GM12878 (cell line): ENCODE data around the gene PTGES2. TPM values are rescaled to one million over a fixed set of nuclear protein-coding genes. Genes with fewer than 3 reads are reported as not detected.

Source experiments
- ATAC-seq: fragments of 200-7000 bp; cut with Tn5 transposase; 3 replicates; pipeline ENCODE4 v1.9.1; 2020; ENCODE audit warnings: mild to moderate bottlenecking, moderate library complexity
- BruUV-seq: library from RNA; stranded (reverse); fragments of 400-500 nt; replicated peaks from 2 replicates; lab custom pipeline; 2021; lab: Mats Ljungman, UMichigan
- CTCF ChIA-PET: fragments of 300-600 bp; sonication (Branson Sonifier 250); formaldehyde crosslinking; extraction: SDS; loops from one replicate; lab custom pipeline; 2021; ENCODE audit warnings: inconsistent platforms; lab: Yijun Ruan, JAX
- POLR2A ChIA-PET: fragments of 350-600 bp; formaldehyde crosslinking; extraction: SDS; loops from one replicate; lab custom pipeline; 2021; ENCODE audit warnings: inconsistent platforms; lab: Charles Lee
- RAD21 ChIA-PET: fragments of 300-600 bp; sonication (Branson Sonifier 250); formaldehyde crosslinking; loops from one replicate; lab custom pipeline; 2023; ENCODE audit warnings: antibody characterized with exemption; ENCODE audit not compliant: unreplicated experiment; lab: Charles Lee
- SMC1A ChIA-PET: fragments of 300-600 bp; sonication (Branson Sonifier 250); formaldehyde crosslinking; loops from one replicate; lab custom pipeline; 2023; ENCODE audit not compliant: unreplicated experiment, uncharacterized antibody; lab: Charles Lee
- DNase-seq: peaks from one replicate; pipeline ENCODE4 v3.0.0-alpha.2; 2011; ENCODE audit warnings: low read depth, low spot score
- FAIRE-seq: peaks from 3 replicates; lab custom pipeline; 2011; peaks lifted over from hg19 to GRCh38; lab: Jason Lieb, UNC
- H2AFZ ChIP-seq: 2 replicates; pipeline ENCODE4 v1.6.0; 2011; ENCODE audit warnings: low read depth, low read length, control low read depth; ENCODE audit not compliant: control insufficient read depth
- H3K27ac ChIP-seq: 2 replicates; pipeline ENCODE4 v1.5.1; 2011; ENCODE audit warnings: control low read depth; ENCODE audit not compliant: control insufficient read depth, insufficient read depth
- H3K27me3 ChIP-seq, 2 experiments: replicated peaks in 1 of 2; 2 replicates each; pipeline versions ENCODE4 v1.6.0 to v1.6.1; 2011; ENCODE audit warnings: low read length in 1 of 2; ENCODE audit not compliant: control insufficient read depth in 2 of 2, insufficient read depth in 2 of 2
- H3K36me3 ChIP-seq, 2 experiments: 2 replicates each; pipeline ENCODE4 v1.5.1; 2011; ENCODE audit warnings: low read length in 1 of 2; ENCODE audit not compliant: control insufficient read depth in 2 of 2, insufficient read depth in 2 of 2
- H3K4me1 ChIP-seq: 2 replicates; pipeline ENCODE4 v1.6.1; 2011; ENCODE audit warnings: mild to moderate bottlenecking, low read length, moderate library complexity, mixed read lengths; ENCODE audit not compliant: control insufficient read depth, insufficient read depth
- H3K4me2 ChIP-seq: 2 replicates; pipeline ENCODE4 v1.6.0; 2011; ENCODE audit warnings: control low read depth; ENCODE audit not compliant: control insufficient read depth, insufficient read depth
- H3K4me3 ChIP-seq: fragments of 200-600 bp; sonication (generic); 2 replicates; pipeline ENCODE4 v1.5.1; 2016
- H3K79me2 ChIP-seq: 2 replicates; pipeline ENCODE4 v1.6.0; 2011; ENCODE audit warnings: low read length; ENCODE audit not compliant: control insufficient read depth, insufficient read depth
- H3K9ac ChIP-seq: 2 replicates; pipeline ENCODE4 v1.8.0; 2011; ENCODE audit warnings: low read length, control low read depth, mixed read lengths; ENCODE audit not compliant: control insufficient read depth, insufficient read depth
- H3K9me3 ChIP-seq: replicated peaks from 3 replicates; pipeline ENCODE4 v1.5.1; 2011; ENCODE audit warnings: mild to moderate bottlenecking, low read length; ENCODE audit not compliant: control insufficient read depth, insufficient read depth
- H4K20me1 ChIP-seq: 2 replicates; pipeline ENCODE4 v1.6.0; 2011; ENCODE audit not compliant: control insufficient read depth, insufficient read depth
- CBX3 ChIP-seq: fragments of 200-600 bp; sonication (generic); IDR thresholded peaks from 2 replicates; pipeline ENCODE4 v1.6.1; 2016; ENCODE audit warnings: low read depth, borderline replicate concordance
- DPF2 ChIP-seq: fragments of 450-650 bp; IDR thresholded peaks from 2 replicates; pipeline ENCODE4 v1.6.1; 2017; ENCODE audit warnings: mild to moderate bottlenecking
- ESRRA ChIP-seq: IDR thresholded peaks from 2 replicates; pipeline ENCODE4 v1.6.1; 2012; ENCODE audit warnings: mild to moderate bottlenecking, low read length, improper control_type of control experiment
- FOXM1 ChIP-seq: IDR thresholded peaks from 2 replicates; pipeline ENCODE4 v1.6.1; 2012; ENCODE audit warnings: low read depth, mild to moderate bottlenecking, inconsistent platforms, low read length, moderate library complexity
- HDAC2 ChIP-seq: fragments of 200-600 bp; sonication (generic); IDR thresholded peaks from 2 replicates; pipeline ENCODE4 v1.6.1; 2017
- JUND ChIP-seq: IDR thresholded peaks from 2 replicates; pipeline ENCODE4 v1.6.1; 2012; ENCODE audit warnings: low read depth, mild to moderate bottlenecking, low read length, improper control_type of control experiment, moderate library complexity
- SIN3A ChIP-seq: IDR thresholded peaks from 2 replicates; pipeline ENCODE4 v1.6.1; 2012; ENCODE audit warnings: low read depth, low read length, improper control_type of control experiment
- YBX1 ChIP-seq: fragments of 450-650 bp; IDR thresholded peaks from 2 replicates; pipeline ENCODE4 v1.6.1; 2016; ENCODE audit warnings: antibody characterized with exemption
- ZNF217 ChIP-seq: fragments of 450-650 bp; IDR thresholded peaks from 2 replicates; pipeline ENCODE4 v1.6.1; 2017; ENCODE audit warnings: antibody characterized with exemption, mild to moderate bottlenecking
- ZSCAN29 ChIP-seq: fragments of 450-650 bp; IDR thresholded peaks from 2 replicates; pipeline ENCODE4 v1.6.1; 2017; ENCODE audit warnings: mild to moderate bottlenecking, moderate library complexity
- WGBS: methylation state at CpG from one replicate; pipeline ENCODE4 v1.1.6; 2016; ENCODE audit warnings: low lambda C conversion rate; ENCODE audit not compliant: insufficient replicate concordance, insufficient coverage; ENCODE audit errors: missing lambda C conversion rate; 5-methylcytosine and 5-hydroxymethylcytosine counted together
- in situ Hi-C: fragments of 300-500 bp; cut with MboI; formaldehyde crosslinking; loops from 9 replicates; pipeline ENCODE4 v1.14.3; 2018; ENCODE audit warnings: mixed read lengths
- intact Hi-C: fragments of 100-400 bp; cut with micrococcal nuclease; formaldehyde crosslinking; loops from one replicate; pipeline ENCODE4 v1.14.2; 2022; ENCODE audit not compliant: unreplicated experiment
- polyA plus RNA-seq, 11 experiments: library from polyadenylated mRNA; depleted of rRNA in 4 of 11; unstranded in 6 of 11; stranded (reverse) in 5 of 11; fragments of >200 nt; fragmentation: Nextera tagmentation in 4 of 11; fragmentation: Illumina TruSeq in 1 of 11; extraction: Ambion mirVana in 4 of 11; extraction: Trizol in 1 of 11; gene quantifications; 1 replicate in 1 of 11; 2 replicates in 10 of 11; pipeline versions ENCODE4 v1.2.1 to v1.2.3, GENCODE V29; 2011 to 2016; ENCODE audit warnings: inconsistent platforms in 2 of 11, missing spikeins in 2 of 11, low read depth in 1 of 11
- total RNA-seq, 4 experiments: library from RNA; depleted of rRNA in 3 of 4; stranded (reverse); fragments of >200 nt in 3 of 4; fragmentation: Illumina TruSeq in 1 of 4; extraction: Trizol in 1 of 4; gene quantifications; 2 replicates each; pipeline versions ENCODE4 v1.2.1 to v1.2.3, GENCODE V29; 2013 to 2021
- TF ChIP-seq, protein P1 (sequence below): fragments of 450-650 bp; formaldehyde crosslinking; IDR thresholded peaks from 2 replicates; pipeline ENCODE4 v1.4.0; 2022; ENCODE audit warnings: mild to moderate bottlenecking, moderate library complexity

Gene PTGES2
- total and polyA plus RNA-seq, 10 of the 15 experiments (the other 5 are each of a cell fraction or from before 2014, with no cell fraction given), result 2.1 to 141 (median 99.1) TPM

DNA sequence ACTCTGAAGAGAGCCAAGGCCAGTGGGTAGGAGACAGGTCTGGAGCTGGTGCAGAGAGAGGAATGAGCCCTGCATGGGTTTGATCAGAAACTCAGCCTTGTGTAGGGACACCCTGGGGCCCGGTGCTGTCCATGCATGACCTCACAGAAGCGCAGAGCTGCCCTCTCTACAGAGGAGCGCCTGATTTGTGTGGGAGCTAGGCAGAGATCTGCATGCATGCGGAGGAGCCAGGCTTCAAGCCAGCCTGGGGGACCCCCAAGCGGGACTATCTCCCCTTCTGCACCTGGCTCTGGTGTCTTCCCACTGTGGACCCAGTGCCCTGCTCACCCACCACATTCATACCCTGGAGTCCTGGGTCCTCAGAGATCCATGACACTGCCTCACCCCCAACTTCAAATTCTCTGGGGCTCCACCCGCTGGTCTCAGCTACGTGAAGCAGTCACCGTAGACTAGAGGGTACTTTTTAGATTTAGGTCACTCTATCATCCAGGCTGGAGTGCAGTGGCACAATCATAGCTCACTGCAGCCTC is 19.1 kb upstream of the PTGES2 start (continued):
- TF ChIP-seq, protein P1, sequence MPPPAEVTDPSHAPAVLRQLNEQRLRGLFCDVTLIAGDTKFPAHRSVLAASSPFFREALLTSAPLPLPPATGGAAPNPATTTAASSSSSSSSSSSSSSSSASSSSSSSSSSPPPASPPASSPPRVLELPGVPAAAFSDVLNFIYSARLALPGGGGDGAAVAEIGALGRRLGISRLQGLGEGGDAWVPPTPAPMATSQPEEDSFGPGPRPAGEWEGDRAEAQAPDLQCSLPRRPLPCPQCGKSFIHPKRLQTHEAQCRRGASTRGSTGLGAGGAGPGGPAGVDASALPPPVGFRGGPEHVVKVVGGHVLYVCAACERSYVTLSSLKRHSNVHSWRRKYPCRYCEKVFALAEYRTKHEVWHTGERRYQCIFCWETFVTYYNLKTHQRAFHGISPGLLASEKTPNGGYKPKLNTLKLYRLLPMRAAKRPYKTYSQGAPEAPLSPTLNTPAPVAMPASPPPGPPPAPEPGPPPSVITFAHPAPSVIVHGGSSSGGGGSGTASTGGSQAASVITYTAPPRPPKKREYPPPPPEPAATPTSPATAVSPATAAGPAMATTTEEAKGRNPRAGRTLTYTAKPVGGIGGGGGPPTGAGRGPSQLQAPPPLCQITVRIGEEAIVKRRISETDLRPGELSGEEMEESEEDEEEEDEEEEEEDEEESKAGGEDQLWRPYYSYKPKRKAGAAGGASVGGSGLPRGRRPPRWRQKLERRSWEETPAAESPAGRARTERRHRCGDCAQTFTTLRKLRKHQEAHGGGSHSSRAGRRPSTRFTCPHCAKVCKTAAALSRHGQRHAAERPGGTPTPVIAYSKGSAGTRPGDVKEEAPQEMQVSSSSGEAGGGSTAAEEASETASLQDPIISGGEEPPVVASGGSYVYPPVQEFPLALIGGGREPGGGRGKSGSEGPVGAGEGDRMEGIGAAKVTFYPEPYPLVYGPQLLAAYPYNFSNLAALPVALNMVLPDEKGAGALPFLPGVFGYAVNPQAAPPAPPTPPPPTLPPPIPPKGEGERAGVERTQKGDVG (CRISPR knock-in tag), result no peak

DNA sequence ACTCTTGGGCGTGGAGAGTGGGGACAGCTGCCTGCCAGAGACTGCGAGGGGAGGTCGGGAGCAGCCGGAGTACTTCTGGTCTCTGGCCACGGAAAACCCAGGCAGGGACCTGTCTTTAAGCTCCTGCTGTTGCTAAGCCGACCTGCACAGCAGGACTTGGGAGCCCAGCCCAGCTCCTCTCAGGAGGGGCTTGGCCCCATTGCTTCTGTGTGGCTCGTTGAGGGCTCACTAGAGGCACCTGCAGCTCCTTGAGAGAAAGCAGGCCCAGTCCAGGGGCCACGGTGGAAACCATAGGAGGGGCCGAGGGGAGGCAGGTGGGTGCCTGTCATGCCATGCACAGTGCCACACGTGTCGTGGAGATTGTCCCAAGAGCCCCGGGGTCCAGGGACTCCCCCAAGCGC is 18.4 kb upstream of the PTGES2 start:
- ATAC-seq (no peak), DNase-seq (no peak), FAIRE-seq (no peak)
- Histone ChIP-seq H3K36me3 (no peaks in the 10 kb centered on the region), H3K4me1 (no peaks in the 10 kb centered on the region), H3K9ac (no peak overlapping the region), H3K9me3 (no peaks in the 10 kb centered on the region), H3K4me3 (no peak overlapping the region), H3K27ac (no peak overlapping the region), H3K27me3 (peaks cover 0 to 1% of the 10 kb centered on the region in 2 experiments; a peak in 2 of 4 replicates), H3K79me2 (no peaks in the 10 kb centered on the region), H3K4me2 (no peak overlapping the region), H2AFZ (no peak overlapping the region), H4K20me1 (no peaks in the 10 kb centered on the region; the same call in 1 of the 2 replicates)
- no TSS peak for BruUV-seq
- ChIA-PET CTCF (no interaction called here), SMC1A (interaction anchor here (1.0 kb wide), 1 partner anchor 28 kb away, joined by 3 read pairs; no protein-coding TSS in a partner anchor), POLR2A (no interaction called here), RAD21 (interaction anchor here (0.6 kb wide), 1 partner anchor 12 kb away, joined by 3 read pairs; no protein-coding TSS in a partner anchor)
- intact Hi-C loops (no loop called here), in situ Hi-C loops (no loop called here)
- TF ChIP-seq ZNF217 (no peak), JUND (no peak), DPF2 (no peak), FOXM1 (no peak), HDAC2 (no peak), CBX3 (no peak), ESRRA (no peak), ZSCAN29 (no peak), SIN3A (no peak), YBX1 (no peak)
- 28% methylated on average over 13 of the region's 13 CpGs for WGBS
